ENCODE results near the gene DRAM1.
A peak's percentile ranks its signal among the peaks of the same experiment; 100 is the strongest.
"Not testable (repeated sequence)": the region's sequence is repeated elsewhere in the genome, so short reads cannot be mapped to it uniquely, and the experiment has no call there.

The DRAM1 gene

DNA sequence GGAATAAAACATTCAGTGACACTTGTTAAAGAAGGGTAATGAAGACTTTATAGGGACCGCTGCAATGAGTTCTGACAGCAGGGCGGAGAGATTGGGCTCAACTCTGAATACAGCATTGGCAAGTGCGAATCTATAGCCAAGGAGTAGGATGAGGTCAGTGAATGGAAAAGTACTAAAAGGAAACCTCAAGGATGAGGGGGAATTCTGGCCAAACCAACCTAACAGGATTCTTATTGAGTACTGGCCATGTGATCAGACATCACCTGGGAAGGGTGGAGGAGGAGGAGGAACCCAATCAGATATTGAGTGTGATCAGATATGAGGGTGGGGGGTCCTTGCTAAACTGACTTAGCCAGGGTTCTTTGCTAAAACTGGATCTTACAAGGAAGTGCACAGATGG lies 31.0 kb downstream of the DRAM1 start:
- DNase-seq = no peak

DNA sequence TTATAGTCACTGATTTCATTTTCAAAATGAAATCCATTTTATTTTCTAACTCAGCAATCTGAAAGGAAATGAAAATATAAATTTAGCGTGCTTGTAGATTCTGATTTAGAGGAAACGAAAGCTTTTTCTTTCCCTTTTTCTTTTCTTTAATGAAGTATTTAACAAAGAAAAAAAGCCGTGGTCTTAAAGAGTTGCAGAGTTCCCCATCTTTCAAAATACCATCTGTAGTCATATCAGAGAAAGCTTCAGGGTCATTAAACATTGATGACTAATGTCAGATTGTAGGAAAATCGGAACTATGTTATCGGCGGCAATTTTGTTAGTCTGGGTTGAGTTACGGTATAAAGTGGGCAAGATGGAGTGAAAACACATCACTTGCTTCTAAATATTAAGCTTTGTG lies 32.3 kb downstream of the DRAM1 start:
- no peak for DNase-seq

DNA sequence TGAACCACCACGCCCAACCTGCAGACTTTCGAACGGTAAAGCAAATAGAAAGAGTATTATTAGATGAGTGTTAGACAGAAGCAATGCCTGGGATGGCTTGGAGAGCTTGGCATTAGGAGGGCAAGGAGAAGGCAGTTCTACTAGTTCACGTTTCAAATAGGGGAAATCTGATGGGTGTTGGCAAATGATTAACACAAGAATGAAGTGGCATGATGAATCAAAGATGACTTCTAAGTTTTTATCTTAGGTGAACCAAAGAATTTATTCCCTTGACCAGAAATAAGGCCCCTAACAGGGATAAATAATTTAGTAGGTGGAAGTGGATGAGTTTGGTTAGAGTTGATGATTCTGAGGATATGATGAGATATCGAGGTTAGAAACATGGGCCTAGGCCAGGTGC lies 38.5 kb downstream of the DRAM1 start:
- DNase-seq = no peak

DNA sequence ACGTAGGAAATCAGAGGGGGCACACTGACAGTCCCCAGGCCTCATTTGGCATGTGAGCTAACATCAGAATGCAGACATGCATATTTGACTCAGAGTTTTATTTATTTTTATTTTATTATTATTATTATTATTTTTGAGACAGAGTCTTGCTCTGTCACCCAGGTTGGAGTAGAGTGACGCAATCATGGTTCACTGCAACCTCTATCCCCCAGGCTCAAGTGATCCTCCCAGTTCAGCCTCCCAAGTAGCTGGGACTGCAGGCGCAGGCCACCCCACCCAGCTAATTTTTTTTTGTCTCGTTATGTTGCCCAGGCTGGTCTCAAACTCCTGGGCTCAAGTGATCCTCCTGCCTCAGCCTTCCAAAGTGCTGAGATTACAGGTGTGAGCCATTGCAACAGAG lies 41.4 kb downstream of the DRAM1 start:
- DNase-seq = not testable (repeated sequence)

DNA sequence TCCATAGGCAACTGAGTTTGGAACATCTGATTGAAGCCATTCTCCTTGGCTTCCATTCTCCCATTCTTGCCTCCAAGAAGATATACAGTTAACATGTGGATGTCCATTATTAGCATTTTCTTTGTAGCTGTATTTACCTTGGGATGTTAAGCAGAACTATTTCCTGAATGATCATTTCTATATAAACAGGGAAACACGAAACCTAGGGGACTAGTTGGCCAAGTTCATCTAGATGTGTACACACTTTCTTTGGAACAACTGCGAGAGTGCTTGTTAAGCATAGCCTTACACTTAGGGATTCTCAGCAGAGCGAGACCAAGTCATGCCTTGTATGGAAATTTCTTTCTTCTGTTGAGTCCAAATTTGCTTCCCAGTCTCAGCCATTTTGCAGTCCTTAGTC lies 42.1 kb downstream of the DRAM1 start:
- no peak for DNase-seq

DNA sequence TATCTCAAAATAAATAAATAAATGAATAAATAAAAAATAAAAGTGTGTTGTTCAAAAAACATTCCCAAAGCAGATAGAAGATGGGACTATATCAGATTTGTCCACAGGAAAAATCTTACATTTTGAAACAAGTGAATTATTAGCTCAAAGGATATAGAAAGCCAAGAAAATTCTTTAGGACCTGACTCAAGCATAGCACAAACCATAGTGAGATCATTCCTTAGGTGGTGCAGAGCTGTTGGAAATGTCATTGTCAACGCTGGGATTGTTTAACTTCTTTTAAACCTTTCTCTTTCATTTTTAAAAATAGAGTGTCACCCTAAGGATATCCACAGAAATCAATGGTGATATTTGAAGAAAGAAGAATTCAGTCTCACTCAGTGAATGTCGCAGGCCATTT lies 43.5 kb downstream of the DRAM1 start:
- no peak for DNase-seq

DNA sequence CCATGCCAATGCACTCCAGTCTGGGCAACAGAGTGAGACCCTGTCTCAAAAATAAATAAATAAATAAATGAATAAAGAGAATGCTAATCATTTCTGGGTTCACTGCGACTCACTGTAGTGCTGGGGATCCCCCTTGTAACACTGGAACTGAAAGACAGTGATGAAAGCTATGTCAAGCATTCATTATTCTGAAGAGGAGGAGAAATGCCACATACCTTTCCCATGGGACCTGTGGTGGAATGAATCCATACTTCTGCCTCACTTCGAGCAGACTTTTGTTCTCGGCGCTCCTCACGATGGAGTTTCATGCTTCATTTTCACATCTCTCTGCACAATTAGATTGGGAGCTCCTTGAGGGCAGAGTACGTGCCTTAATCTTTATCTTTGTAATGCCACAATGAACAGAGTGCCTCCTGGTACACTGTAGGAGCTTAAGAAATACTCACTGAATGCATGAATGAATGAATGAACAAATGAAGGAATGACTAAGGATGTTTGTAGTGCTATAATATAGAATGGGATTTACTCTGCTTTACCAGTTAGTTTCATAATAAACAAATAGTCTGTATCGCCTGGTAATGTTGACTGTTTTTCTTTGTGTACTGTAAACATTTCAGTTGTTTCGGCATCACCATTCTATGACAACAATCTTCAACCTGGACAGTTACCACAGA lies 45.8 kb downstream of the DRAM1 start:
- DNase-seq = no peak

DNA sequence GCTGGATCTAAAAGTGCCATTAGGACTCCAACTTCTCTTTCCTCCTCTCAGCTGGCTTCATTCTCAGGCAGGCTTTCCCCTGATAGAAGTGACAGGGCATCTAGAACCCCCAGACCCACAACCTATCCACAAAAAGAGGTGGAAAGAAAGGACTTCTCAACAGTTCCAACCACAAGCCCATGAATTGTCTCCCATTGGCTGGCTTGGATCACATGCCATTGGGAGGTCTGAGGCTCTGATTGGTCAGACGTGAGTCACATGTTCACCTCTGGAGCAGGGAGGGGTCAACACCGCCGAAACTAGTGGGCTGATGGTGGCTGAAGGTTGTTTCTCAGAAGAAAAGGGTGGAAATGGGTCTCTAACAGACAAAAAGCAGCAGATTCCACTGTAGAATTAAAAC lies 47.2 kb downstream of the DRAM1 start:
- DNase-seq = no peak

DNA sequence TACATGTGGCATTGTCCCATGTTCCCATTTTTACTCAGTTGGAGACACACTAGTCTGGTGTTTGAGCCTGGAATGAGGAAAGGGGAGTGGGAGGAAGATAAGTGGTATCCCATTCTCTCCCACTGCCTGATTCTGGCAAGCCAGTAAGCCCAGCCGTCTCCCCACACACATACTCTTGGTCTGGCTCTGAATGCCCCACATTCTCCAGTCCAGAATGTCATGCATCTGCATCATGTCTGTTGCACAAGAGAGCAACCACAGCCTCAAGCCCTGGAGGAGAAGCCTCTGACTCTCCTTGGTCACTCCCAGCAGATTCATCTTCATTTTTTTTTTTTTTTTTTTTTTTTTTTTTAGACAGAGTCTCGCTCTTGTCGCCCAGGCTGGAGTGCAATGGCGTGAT lies 48.0 kb downstream of the DRAM1 start:
- DNase-seq = no peak

DNA sequence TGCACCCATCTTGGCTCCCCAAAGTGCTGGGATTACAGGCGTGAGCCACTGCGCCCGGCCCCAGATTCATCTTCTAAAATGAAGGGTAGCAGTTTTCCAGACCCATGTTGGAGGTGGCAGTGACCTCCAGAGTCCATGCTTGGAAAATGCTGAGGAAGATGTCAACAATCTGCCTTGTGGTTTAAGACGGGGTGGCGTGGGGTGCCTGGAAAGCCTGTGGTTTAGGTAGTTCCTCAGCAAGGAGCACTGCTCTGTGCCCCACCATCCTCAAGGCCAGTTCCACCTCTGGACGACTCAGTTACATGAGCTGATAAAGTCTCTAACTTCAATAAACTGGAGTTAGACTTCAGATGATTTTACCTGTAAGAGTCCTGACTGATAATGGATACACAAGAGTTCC lies 48.6 kb downstream of the DRAM1 start:
- DNase-seq = no peak

DNA sequence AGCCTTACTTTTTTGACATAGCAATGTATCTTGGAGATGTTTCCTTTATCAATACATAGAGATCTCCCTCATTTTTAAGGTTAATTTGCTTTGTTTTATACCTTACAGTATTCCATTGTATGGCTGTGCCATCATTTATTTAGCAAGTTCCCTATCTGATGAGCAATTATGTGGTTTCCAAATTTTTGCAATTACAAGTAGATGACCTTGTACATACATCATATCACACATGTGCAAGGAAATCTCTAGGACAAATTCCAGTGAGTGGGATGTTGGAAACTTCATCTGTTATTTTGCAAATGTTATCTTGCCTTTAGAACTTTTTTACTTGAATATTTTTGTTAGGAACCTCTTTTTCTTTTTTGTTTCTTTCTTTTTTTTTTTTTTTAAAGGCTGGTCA lies 49.7 kb downstream of the DRAM1 start:
- DNase-seq = no peak

DNA sequence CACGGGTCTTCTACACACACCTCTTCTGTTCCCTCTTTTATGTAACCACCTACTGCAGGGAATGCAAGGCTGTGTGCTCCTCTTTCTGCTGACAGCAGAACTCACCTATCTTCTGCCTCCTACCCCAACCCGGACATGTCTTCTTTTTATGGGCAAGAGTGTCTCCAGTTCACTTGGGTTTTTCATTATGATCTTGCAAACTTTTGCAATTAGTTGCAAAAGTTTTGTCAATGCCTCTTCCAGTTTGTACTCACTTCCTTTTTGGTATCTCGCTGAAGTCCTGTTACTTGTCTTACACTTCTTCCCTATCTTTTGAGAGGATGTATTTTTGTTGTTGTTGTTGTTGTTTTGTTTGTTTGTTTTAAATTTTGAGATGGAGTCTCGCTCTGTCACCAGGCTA lies 50.6 kb downstream of the DRAM1 start:
- DNase-seq = no peak

DNA sequence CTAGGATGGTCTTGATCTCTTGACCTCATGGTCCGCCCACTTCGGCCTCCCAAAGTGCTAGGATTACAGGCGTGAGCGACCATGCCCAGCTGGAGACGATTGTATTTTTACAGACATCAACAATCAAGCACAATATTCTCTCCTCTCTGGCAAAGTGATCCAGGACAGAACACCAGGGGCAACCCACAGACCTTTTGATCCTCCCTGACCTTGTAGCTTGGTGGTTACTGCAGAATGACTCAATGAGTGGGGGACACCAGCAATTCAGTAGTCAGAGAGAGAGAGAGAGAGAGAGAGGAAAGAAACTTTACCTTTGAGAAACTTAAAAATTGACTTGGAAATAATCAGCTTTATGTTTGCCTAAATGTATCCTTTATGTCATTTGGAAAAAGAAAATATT lies 51.2 kb downstream of the DRAM1 start:
- no peak for DNase-seq

DNA sequence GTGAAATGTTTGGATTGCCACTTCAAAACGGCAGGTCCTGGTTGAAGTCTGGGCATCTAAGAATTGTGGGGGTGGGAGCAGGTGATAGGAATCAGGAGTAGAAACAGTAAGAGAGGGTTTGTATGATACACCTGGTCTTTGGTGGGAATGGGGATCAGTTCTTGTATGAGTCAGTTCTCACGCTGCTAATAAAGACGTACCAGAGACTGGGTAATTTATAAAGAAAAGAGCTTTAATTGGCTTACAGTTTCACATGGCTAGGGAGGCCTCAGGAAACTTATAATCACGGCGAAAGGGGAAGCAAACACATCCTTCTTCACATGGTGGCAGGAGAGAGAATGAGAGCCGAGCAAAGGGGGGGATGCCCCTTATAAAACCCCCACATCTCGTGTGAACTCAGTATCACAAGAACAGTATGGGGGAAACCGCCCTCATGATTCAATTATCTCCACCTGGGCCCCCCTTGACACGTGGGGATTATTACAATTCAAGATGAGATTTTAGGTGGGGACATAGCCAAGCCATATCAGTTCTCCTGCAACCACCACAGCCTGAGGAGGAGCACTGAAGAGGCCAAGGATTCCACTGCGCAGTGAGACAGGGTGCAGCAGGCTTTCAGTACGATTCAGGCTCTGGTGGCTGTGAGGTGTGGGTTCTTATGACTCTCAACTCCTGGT lies 52.1 kb downstream of the DRAM1 start:
- no peak for DNase-seq

DNA sequence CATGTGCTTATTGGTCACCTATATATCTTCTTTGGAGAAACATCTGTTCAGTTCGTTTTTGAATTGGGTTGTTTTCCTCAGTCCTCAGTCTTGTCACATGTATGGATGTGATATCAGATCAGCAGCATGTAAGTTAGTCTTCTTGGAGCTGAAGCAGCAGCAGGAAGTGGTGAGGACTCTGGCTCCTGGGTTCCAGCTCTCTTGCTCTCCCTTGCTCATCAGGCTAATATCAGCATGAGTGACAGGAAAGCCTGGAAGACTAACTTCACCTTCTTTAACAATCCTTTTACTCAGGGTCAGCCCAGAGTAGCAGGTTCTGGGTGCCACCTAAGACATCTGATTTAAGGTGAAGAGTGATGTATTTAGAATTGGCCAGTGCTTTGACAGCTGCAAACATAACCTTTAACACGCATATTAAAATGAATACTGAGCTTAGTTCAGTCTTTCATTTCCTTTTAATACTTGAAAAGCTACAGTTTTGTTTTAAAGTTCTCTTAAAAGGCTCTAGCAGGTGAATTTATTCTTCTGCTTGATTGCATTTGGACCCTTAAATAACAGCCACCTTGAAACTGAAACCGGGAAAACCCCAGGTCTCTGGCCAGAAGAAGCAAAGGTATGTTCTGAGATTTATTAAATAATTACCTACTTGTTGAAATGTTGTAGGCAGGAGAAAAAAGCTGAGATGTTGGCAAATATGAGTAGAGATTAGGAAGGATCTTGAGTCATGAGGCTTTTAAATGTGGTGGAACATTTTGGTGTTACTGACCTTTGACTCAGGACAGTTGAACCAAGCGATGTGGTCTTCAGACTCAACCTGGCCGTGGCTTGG lies 54.3 kb downstream of the DRAM1 start:
- DNase-seq = peak in 1 of 5 donors; percentile 26

DNA sequence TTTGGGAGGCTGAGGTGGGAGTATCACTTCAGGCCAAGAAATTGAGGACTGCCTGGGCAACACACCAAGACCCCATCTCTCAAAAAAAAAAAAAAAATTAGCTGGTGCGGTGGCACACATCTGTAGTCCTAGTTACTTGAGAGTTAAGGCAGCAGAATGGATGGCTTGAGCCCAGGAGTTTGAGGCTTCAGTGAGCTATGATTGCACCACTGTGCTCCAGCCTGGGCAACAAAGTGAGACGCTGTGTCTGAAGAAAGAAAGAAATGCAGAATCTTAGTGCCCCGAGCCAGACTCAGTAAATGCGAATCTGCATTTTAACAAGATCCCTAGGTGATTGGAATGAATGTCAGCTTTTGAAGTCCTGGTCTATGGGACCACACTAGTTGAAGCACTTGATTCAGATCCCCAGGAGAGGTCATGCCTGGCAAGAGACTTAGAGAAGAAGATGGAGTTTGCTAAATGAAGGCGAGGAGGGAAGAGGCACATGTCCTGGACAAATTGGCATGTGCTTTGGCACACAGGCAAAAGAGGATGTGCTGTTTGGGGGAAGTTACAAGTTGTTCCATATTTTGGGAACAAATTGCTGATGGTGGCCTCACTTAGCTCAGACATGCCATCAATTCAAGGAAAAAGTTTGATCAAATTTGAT lies 56.6 kb downstream of the DRAM1 start:
- no peak for DNase-seq

DNA sequence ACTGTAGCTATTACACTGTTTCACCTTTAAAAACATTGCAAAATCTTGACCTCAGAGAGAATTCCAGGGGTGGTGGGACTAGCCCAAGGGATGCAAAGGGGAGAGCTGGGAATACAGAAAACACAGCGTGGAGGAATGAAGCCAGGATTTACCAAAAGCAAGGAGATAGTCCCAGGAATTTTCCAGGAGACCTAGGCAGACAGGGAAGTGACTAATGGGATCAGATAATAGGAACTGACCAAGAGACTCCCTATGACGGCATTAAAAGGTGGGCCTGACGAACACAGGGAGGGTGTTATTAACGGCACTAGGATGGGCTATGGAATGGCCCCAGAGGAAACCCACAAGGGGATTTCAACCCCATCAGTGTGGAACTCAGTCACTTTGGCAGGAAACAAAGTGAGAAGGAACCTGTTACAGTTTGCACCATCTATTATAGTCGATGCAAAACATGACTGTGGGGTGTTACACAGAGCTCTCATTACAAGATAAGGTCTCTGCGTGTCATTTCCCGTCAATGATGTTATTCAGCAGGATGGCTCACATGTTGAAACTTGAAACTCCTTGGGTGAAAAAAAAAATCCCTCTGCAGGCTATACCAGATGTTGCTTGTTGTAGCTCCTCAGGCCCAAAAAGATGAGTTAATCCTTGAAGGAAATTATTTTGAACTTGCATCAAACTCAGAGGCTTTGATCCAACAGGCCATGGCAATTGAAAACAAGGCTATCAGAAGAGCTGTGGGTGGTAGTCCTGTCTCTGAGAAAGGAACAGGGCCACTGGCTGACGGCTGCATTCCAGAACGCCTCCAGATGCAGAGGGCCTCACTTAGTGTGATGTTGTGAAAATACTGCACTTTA lies 58.7 kb downstream of the DRAM1 start:
- DNase-seq = peak in 1 of 5 donors; percentile 88

DNA sequence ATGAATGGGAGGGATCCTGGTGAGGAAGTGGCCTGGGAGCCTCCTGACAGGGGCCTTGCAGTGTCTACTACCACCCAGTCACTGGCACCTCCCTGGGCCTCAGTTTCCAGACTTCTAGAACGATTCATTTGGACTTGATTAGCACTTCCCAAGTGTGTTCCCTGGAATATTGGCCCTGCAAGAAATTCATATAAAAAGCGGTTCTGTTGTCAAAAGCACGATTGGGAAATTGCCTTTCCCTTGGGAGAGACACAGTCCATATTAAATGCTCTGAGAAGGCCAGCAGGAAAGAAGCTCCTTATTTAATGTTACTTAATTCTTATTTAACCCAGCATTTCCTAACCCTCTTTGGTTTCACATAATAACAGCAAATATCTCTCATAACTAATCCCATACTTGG lies 61.9 kb downstream of the DRAM1 start:
- no peak for DNase-seq

DNA sequence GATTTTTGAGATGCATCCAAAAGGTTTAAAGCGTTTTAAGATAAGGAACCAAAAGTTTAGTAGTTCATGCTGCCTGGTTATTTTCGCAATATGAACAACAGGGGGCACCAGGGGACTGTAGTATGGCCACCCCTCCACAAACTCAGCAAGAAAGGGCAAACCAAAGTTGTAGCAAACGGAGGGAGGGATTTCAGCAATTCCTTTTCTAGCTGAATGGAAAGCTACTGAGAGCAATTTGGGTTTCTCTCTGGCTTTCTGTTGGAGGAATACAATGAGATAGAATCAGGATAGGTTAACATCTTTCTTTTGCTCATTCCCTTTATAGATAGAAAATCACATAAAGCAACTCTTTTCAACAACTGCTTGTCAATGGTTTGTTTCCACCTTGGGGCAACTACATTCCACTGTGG lies 62.5 kb downstream of the DRAM1 start:
- DNase-seq = peak in 4 of 5 donors; percentile 8 to 69 (median 22)

DNA sequence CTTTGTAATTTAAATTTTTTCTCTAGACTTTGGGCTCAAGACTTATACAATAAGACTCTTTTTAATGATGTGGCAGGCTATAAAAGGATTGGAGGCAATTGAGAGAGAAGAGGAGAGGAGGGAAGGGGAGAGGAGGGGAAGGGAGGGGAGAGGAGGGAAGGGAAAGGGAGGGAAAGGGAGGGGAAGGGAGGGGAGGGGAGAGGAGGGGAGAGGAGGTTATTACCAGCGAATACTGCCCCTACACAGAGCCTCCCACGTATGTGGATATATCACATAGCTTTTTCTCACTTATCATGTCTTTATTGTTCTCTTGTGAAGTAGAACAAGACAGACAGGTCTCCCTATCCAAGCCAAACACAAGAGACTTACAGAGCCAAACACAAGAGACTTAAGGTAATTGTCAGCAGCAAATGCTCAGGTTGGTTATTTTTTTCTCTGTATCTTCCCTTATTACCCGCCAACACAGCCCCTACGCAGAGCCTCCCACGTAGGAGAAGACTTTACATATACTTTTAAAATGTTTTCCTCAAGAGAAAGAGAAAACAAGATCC lies 63.1 kb downstream of the DRAM1 start:
- no peak for DNase-seq

DNA sequence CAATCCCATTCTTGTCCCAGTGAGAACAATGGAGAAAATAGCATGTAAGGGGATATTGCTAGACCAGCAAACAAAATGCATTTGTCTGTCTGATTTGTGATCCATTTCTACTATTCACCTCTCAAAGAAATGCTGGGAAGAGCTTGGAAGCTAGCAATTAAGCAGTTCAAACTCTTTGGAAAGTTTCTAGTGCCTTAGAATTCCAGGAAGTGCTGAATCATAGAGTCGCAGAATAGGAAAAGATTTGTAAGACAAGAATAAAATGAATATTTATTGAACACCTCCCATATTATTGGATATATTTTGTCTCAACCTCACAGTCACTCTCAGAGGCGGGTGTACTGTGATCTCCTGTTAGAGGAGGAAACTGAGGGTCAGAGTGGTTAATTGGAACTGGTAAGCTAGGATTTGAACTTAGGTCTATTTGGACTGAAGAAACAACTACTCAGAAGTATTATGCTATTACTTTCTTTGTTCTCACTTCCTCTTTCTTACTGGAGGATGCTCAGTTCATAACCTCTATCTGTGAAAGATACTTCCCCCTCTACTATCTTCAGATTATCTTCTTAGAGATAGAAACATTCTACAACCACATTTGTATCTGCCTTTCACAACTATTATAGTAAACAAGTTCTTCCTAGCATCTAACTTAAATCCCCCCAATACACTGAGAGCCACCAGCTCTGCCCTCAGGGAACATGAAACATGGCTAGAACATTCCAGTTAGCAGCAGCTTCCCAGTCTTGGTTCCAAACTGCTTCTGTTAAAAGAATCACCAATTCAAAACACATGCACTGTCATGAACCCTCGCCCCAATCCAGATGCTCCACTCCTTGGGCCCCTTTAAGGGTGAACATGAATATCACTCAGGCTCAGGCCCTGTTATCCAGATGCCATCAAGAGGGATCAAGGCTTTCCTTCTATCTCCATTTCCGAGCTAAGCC lies 64.2 kb downstream of the DRAM1 start:
- no peak for DNase-seq

Data from T-helper 1 cell (primary cell).